Smooth muscle cell (in vitro differentiated cells): ENCODE data around the gene RFC3. TPM values are rescaled to one million over a fixed set of nuclear protein-coding genes. Genes with fewer than 3 reads are reported as not detected.

Experiments
- DNase-seq: peaks from one replicate; lab custom pipeline; 2025; ENCODE audit not compliant: unreplicated experiment; lab: John Stamatoyannopoulos, UW
- H2AFZ ChIP-seq: fragments of 200-600 bp; sonication (generic); 2 replicates; pipeline ENCODE4 v1.6.0; 2016; ENCODE audit warnings: antibody characterized with exemption, low read depth, mild to moderate bottlenecking
- H3F3A ChIP-seq: fragments of 200-600 bp; sonication (generic); 2 replicates; pipeline ENCODE4 v1.6.0; 2017; ENCODE audit warnings: antibody characterized with exemption, low read depth
- H3K27ac ChIP-seq: fragments of 200-600 bp; sonication (generic); 2 replicates; pipeline ENCODE4 v1.5.1; 2016; ENCODE audit warnings: low read depth, mild to moderate bottlenecking
- H3K27me3 ChIP-seq: fragments of 200-600 bp; sonication (generic); 2 replicates; pipeline ENCODE4 v1.6.1; 2016; ENCODE audit warnings: low read depth, mild to moderate bottlenecking
- H3K36me3 ChIP-seq: fragments of 200-600 bp; sonication (generic); 2 replicates; pipeline ENCODE4 v1.5.1; 2016; ENCODE audit warnings: low read depth
- H3K4me1 ChIP-seq: fragments of 200-600 bp; sonication (generic); 2 replicates; pipeline ENCODE4 v1.5.1; 2016; ENCODE audit warnings: low read depth
- H3K4me2 ChIP-seq: fragments of 200-600 bp; sonication (generic); 2 replicates; pipeline ENCODE4 v1.6.0; 2016; ENCODE audit warnings: mild to moderate bottlenecking
- H3K4me3 ChIP-seq: fragments of 200-600 bp; sonication (generic); 2 replicates; pipeline ENCODE4 v1.5.1; 2016; ENCODE audit warnings: mild to moderate bottlenecking
- H3K79me2 ChIP-seq: fragments of 200-600 bp; sonication (generic); 2 replicates; pipeline ENCODE4 v1.6.0; 2016; ENCODE audit warnings: low read depth, mild to moderate bottlenecking
- H3K9ac ChIP-seq: fragments of 200-600 bp; sonication (generic); 2 replicates; pipeline ENCODE4 v1.6.0; 2016; ENCODE audit warnings: low read depth
- H3K9me3 ChIP-seq: fragments of 200-600 bp; sonication (generic); replicated peaks from 2 replicates; pipeline ENCODE4 v1.5.1; 2016; ENCODE audit warnings: low read depth
- H4K20me1 ChIP-seq: fragments of 200-600 bp; sonication (generic); 2 replicates; pipeline ENCODE4 v1.6.0; 2016; ENCODE audit warnings: low read depth
- WGBS: methylation state at CpG from one replicate; pipeline ENCODE4 v1.1.7; 2016; ENCODE audit warnings: low lambda C conversion rate; 5-methylcytosine and 5-hydroxymethylcytosine counted together
- polyA plus RNA-seq: library from polyadenylated mRNA; unstranded; fragments of >200 nt; fragmentation: Nextera tagmentation; extraction: Ambion mirVana; gene quantifications from 2 replicates; pipeline ENCODE4 v1.2.1, GENCODE V29; 2016
- total RNA-seq: library from RNA; depleted of rRNA; stranded (reverse); fragments of >200 nt; gene quantifications from 2 replicates; pipeline ENCODE4 v1.2.3, GENCODE V29; 2014
- TF ChIP-seq, protein P1 (sequence below): fragments of 200-600 bp; sonication (generic); IDR thresholded peaks from 2 replicates; pipeline ENCODE4 v1.5.1; 2017; ENCODE audit warnings: borderline replicate concordance, mild to moderate bottlenecking, antibody characterized with exemption; ENCODE audit not compliant: insufficient read depth, poor library complexity, severe bottlenecking

Gene RFC3
- total and polyA plus RNA-seq, 2 experiments from 2014 or later = 7.3 to 11.6 TPM

DNA sequence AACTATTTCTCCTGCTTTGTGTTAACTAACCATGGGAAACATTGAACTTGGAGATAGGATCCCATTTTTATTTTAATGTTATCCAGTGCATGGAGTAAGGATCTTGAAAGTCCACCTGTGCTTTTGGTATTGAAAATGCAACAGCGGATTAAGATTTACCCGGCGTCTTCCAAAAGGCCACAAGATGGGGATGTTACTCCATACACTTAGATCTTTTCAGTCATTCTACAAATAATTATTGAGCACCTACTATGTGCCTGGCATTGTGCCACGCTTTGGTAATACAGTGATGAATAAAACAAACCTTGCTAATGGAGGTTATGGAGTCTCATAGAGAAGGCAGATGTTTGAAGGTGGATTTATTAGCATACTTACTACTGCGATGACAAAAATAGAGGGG is 56.9 kb downstream of the RFC3 start:
- no peak overlapping the region for H3K4me3 ChIP-seq
- no peak overlapping the region for H3K9ac ChIP-seq
- 97% methylated on average over 5 of the region's 5 CpGs for WGBS
- H3K4me1 ChIP-seq = no peaks in the 10 kb centered on the region
- H3K27ac ChIP-seq = no peak overlapping the region
- H3K4me2 ChIP-seq = no peak overlapping the region
- no peaks in the 10 kb centered on the region for H3K9me3 ChIP-seq
- H3F3A ChIP-seq = no peaks in the 10 kb centered on the region
- H3K27me3 ChIP-seq = no peaks in the 10 kb centered on the region
- H3K79me2 ChIP-seq = no peaks in the 10 kb centered on the region
- H2AFZ ChIP-seq = no peak overlapping the region
- H4K20me1 ChIP-seq = no peaks in the 10 kb centered on the region
- H3K36me3 ChIP-seq = no peaks in the 10 kb centered on the region
- TF ChIP-seq, protein P1, sequence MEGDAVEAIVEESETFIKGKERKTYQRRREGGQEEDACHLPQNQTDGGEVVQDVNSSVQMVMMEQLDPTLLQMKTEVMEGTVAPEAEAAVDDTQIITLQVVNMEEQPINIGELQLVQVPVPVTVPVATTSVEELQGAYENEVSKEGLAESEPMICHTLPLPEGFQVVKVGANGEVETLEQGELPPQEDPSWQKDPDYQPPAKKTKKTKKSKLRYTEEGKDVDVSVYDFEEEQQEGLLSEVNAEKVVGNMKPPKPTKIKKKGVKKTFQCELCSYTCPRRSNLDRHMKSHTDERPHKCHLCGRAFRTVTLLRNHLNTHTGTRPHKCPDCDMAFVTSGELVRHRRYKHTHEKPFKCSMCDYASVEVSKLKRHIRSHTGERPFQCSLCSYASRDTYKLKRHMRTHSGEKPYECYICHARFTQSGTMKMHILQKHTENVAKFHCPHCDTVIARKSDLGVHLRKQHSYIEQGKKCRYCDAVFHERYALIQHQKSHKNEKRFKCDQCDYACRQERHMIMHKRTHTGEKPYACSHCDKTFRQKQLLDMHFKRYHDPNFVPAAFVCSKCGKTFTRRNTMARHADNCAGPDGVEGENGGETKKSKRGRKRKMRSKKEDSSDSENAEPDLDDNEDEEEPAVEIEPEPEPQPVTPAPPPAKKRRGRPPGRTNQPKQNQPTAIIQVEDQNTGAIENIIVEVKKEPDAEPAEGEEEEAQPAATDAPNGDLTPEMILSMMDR = peak; percentile 13
- no peak for DNase-seq

DNA sequence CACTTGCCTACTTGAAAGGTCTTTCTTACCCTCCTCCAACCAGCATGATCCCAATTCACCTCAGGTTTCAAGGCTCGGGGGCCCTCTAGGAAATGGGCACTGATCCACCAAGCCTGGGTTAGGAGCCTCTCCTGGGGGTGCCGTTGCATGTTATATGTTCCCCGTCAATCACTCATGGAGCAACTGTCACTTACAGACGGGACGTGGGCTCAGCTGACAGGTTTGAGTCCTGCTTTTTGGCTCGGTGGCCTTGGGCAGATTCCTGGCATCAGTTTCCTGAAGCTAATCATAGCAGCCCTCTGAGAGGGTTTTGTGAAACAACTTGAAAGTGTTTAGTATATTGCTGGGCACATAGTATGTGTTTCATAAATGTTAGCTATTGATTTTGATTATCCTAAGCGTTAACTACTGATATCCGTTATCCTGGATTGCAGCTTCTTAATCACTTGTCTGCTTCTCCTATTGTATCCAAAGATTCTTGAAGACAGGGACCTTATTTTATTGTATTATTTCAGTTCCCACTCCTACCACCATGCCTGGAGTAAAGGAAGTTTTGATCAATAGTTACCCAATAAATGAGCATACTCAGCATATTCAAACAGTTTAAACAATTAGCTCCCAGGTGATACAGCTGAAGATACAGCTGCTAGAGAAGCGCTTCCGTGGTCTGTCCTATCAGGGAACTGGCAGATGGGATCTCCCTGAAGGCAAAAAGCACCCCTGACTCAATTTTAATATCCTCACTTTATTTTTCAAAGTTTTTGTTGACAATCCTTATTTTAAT is 57.9 kb downstream of the RFC3 start:
- Histone ChIP-seq H3K9me3 (no peaks in the 10 kb centered on the region), H4K20me1 (no peaks in the 10 kb centered on the region), H3K4me2 (no peak overlapping the region), H3K4me1 (no peaks in the 10 kb centered on the region), H3K27ac (no peak overlapping the region), H3K9ac (no peak overlapping the region), H2AFZ (no peak overlapping the region), H3K4me3 (no peak overlapping the region), H3K36me3 (no peaks in the 10 kb centered on the region), H3F3A (no peaks in the 10 kb centered on the region), H3K79me2 (no peaks in the 10 kb centered on the region), H3K27me3 (no peaks in the 10 kb centered on the region)
- TF ChIP-seq, protein P1 = no peak
- 90% methylated on average over 10 of the region's 10 CpGs for WGBS
- DNase-seq = no peak

DNA sequence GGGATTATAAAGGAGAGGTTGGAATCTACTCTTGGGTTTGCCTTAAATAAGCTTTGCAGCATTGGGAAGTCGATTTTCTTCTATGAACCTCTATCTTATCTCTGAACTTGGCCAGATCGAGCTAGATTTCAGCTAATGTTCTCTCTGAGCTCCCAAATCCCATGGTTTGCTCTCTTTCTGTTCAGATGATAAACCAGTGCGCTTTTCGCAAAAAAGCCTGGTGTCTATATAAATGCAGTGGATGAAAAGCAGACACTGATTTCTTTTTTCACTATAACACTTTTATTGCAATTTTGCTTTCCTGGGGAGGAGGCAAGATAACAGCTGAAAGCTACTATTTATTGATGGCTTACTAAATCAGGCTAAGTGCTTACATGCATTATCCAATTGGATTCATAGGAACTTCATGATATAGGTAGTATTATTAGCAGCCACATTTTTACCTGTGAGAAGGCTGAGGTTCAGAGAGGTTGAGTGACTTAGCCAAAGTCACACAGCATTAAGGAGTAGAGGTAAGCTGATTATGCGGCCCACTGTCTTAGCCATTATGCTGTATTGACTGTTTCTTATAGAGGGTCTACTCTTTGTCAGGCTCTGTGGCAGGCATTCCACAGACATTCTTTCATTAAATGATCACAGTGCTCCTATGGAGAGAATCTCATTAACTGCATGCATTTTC is 58.9 kb downstream of the RFC3 start:
- H3K27ac ChIP-seq = no peak overlapping the region
- no peak for DNase-seq

More for the DNA sequence above, 58.9 kb downstream of the RFC3 start:
- no peak overlapping the region for H3K9ac ChIP-seq
- no peaks in the 10 kb centered on the region for H4K20me1 ChIP-seq
- TF ChIP-seq, protein P1 = no peak
- H3K4me3 ChIP-seq = no peak overlapping the region
- WGBS = 59% methylated on average over 5 of the region's 5 CpGs
- no peaks in the 10 kb centered on the region for H3K36me3 ChIP-seq
- no peaks in the 10 kb centered on the region for H3K4me1 ChIP-seq
- H3F3A ChIP-seq = no peaks in the 10 kb centered on the region
- H3K27me3 ChIP-seq = no peaks in the 10 kb centered on the region
- no peak overlapping the region for H3K4me2 ChIP-seq
- no peak overlapping the region for H2AFZ ChIP-seq
- H3K9me3 ChIP-seq = no peaks in the 10 kb centered on the region
- no peaks in the 10 kb centered on the region for H3K79me2 ChIP-seq
